HL-60 (cell line): Measurements from ENCODE around the gene PLEKHG2.

Experiments used
- GABPA ChIP-seq: IDR thresholded peaks from 2 replicates; pipeline ENCODE4 v1.6.1; 2012; ENCODE audit warnings: low read depth
- POLR2AphosphoS5 ChIP-seq: IDR thresholded peaks from 2 replicates; pipeline ENCODE4 v1.6.1; 2012; ENCODE audit warnings: low read depth
- SPI1 ChIP-seq: IDR thresholded peaks from 2 replicates; pipeline ENCODE4 v1.6.1; 2012; ENCODE audit warnings: low read depth, mild to moderate bottlenecking, borderline replicate concordance
- TF ChIP-seq, protein P1 (sequence below): IDR thresholded peaks from one replicate; pipeline ENCODE4 v1.5.1; 2011; ENCODE audit warnings: low read length, control low read depth, inconsistent platforms; ENCODE audit not compliant: insufficient read depth
- TF ChIP-seq, protein P2 (sequence below): IDR thresholded peaks from 2 replicates; pipeline ENCODE4 v1.6.1; 2012; ENCODE audit warnings: low read depth; ENCODE audit not compliant: insufficient replicate concordance

DNA sequence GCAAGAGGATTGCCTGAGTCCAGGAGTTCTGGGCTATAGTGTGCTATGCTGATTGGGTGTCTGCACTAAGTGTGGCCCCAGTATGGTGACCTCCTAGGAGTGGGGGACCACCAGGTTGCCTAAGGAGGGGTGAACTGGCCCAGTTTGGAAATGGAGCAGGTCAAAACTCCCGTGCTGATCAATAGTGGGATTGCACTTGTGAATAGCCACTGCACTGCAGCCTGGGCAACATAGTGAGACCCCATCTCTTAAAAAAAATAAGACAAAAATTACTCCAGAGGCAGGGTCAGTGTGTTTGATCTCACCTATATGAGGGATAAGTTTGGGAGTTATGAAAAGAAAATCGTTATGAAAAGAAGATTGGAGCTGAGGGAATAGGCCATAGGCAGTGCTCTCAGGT lies 43.3 kb upstream of the PLEKHG2 start:
- TF ChIP-seq, protein P1, sequence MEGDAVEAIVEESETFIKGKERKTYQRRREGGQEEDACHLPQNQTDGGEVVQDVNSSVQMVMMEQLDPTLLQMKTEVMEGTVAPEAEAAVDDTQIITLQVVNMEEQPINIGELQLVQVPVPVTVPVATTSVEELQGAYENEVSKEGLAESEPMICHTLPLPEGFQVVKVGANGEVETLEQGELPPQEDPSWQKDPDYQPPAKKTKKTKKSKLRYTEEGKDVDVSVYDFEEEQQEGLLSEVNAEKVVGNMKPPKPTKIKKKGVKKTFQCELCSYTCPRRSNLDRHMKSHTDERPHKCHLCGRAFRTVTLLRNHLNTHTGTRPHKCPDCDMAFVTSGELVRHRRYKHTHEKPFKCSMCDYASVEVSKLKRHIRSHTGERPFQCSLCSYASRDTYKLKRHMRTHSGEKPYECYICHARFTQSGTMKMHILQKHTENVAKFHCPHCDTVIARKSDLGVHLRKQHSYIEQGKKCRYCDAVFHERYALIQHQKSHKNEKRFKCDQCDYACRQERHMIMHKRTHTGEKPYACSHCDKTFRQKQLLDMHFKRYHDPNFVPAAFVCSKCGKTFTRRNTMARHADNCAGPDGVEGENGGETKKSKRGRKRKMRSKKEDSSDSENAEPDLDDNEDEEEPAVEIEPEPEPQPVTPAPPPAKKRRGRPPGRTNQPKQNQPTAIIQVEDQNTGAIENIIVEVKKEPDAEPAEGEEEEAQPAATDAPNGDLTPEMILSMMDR: no peak
- no peak for TF ChIP-seq POLR2AphosphoS5
- no peak for TF ChIP-seq SPI1
- no peak for TF ChIP-seq GABPA
- TF ChIP-seq, protein P2, sequence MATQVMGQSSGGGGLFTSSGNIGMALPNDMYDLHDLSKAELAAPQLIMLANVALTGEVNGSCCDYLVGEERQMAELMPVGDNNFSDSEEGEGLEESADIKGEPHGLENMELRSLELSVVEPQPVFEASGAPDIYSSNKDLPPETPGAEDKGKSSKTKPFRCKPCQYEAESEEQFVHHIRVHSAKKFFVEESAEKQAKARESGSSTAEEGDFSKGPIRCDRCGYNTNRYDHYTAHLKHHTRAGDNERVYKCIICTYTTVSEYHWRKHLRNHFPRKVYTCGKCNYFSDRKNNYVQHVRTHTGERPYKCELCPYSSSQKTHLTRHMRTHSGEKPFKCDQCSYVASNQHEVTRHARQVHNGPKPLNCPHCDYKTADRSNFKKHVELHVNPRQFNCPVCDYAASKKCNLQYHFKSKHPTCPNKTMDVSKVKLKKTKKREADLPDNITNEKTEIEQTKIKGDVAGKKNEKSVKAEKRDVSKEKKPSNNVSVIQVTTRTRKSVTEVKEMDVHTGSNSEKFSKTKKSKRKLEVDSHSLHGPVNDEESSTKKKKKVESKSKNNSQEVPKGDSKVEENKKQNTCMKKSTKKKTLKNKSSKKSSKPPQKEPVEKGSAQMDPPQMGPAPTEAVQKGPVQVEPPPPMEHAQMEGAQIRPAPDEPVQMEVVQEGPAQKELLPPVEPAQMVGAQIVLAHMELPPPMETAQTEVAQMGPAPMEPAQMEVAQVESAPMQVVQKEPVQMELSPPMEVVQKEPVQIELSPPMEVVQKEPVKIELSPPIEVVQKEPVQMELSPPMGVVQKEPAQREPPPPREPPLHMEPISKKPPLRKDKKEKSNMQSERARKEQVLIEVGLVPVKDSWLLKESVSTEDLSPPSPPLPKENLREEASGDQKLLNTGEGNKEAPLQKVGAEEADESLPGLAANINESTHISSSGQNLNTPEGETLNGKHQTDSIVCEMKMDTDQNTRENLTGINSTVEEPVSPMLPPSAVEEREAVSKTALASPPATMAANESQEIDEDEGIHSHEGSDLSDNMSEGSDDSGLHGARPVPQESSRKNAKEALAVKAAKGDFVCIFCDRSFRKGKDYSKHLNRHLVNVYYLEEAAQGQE: no peak
